Large intestine (tissue), 12 donors: Measurements from ENCODE around the gene PIGX. TPM values are rescaled to one million over a fixed set of nuclear protein-coding genes. Genes with fewer than 3 reads are reported as not detected.

ENCODE experiments used
- DNase-seq, 2 donors: peaks; one replicate each; pipeline versions ENCODE4 v3.0.0 to v3.0.0-alpha.2; 2013
- H3K27ac ChIP-seq: one replicate; pipeline ENCODE4 v1.5.1; 2013; ENCODE audit warnings: low read length
- H3K27me3 ChIP-seq: 2 replicates; pipeline ENCODE4 v1.6.1; 2013; ENCODE audit warnings: low read length; ENCODE audit not compliant: control insufficient read depth, insufficient read depth
- H3K36me3 ChIP-seq: 2 replicates; pipeline ENCODE4 v1.6.1; 2013; ENCODE audit warnings: low read length; ENCODE audit not compliant: control insufficient read depth, insufficient read depth
- H3K4me1 ChIP-seq: one replicate; pipeline ENCODE4 v1.6.1; 2013; ENCODE audit warnings: low read length; ENCODE audit not compliant: control insufficient read depth, insufficient read depth
- H3K4me3 ChIP-seq: one replicate; pipeline ENCODE4 v1.5.1; 2013; ENCODE audit warnings: low read length
- H3K9me3 ChIP-seq: one replicate; pipeline ENCODE4 v1.6.1; 2013; ENCODE audit warnings: mild to moderate bottlenecking, low read depth, low read length, moderate library complexity; ENCODE audit not compliant: control insufficient read depth
- WGBS: methylation state at CpG from one replicate; pipeline ENCODE4 v1.1.5; 2013; ENCODE audit warnings: low lambda C conversion rate; ENCODE audit not compliant: insufficient coverage; 5-methylcytosine and 5-hydroxymethylcytosine counted together
- long read RNA-seq, 11 donors: transcript quantifications; one replicate each; lab custom pipeline, GENCODE V29; 2026
- polyA plus RNA-seq: library from polyadenylated mRNA; unstranded; fragments of 120-200 nt; gene quantifications from one replicate; pipeline ENCODE4 v1.2.1, GENCODE V29; 2013

The PIGX gene
- polyA plus RNA-seq, result 31.2 TPM
- long read RNA-seq, donor 1, partial matches to known transcripts, result 0 of 3 reads
- long read RNA-seq, donor 1, other reads (novel, unspliced or antisense), result 0 of 3 reads
- long read RNA-seq, donor 2, transcript PIGX-202 (6 exons, 3,057 nt), result major isoform, 17 of 19 reads
- long read RNA-seq, donor 2, partial matches to known transcripts, result 0 of 19 reads
- long read RNA-seq, donor 2, other reads (novel, unspliced or antisense), result 0 of 19 reads
- long read RNA-seq, donor 3, result 0 reads
- long read RNA-seq, donor 4, partial matches to known transcripts, result 0 of 2 reads
- long read RNA-seq, donor 4, other reads (novel, unspliced or antisense), result 0 of 2 reads
- long read RNA-seq, donor 5, transcript PIGX-202 (6 exons, 3,057 nt), result major isoform, 5 of 6 reads
- long read RNA-seq, donor 5, partial matches to known transcripts, result 0 of 6 reads
- long read RNA-seq, donor 5, other reads (novel, unspliced or antisense), result 0 of 6 reads
- long read RNA-seq, donor 6, transcript PIGX-202 (6 exons, 3,057 nt), result major isoform, 14 of 14 reads
- long read RNA-seq, donor 6, partial matches to known transcripts, result 0 of 14 reads
- long read RNA-seq, donor 6, other reads (novel, unspliced or antisense), result 0 of 14 reads
- long read RNA-seq, donor 7, transcript PIGX-202 (6 exons, 3,057 nt), result major isoform, 8 of 8 reads
- long read RNA-seq, donor 7, partial matches to known transcripts, result 0 of 8 reads
- long read RNA-seq, donor 7, other reads (novel, unspliced or antisense), result 0 of 8 reads
- long read RNA-seq, donor 8, transcript PIGX-202 (6 exons, 3,057 nt), result major isoform, 12 of 15 reads
- long read RNA-seq, donor 8, partial matches to known transcripts, result 0 of 15 reads
- long read RNA-seq, donor 8, other reads (novel, unspliced or antisense), result 0 of 15 reads
- long read RNA-seq, donor 9, transcript PIGX-202 (6 exons, 3,057 nt), result major isoform, 12 of 15 reads
- long read RNA-seq, donor 9, partial matches to known transcripts, result 0 of 15 reads
- long read RNA-seq, donor 9, other reads (novel, unspliced or antisense), result 0 of 15 reads
- long read RNA-seq, donor 10, transcript PIGX-202 (6 exons, 3,057 nt), result major isoform, 11 of 12 reads
- long read RNA-seq, donor 10, partial matches to known transcripts, result 0 of 12 reads
- long read RNA-seq, donor 10, other reads (novel, unspliced or antisense), result 0 of 12 reads
- long read RNA-seq, donor 11, transcript PIGX-202 (6 exons, 3,057 nt), result major isoform, 14 of 16 reads
- long read RNA-seq, donor 11, partial matches to known transcripts, result 0 of 16 reads
- long read RNA-seq, donor 11, other reads (novel, unspliced or antisense), result 0 of 16 reads

DNA sequence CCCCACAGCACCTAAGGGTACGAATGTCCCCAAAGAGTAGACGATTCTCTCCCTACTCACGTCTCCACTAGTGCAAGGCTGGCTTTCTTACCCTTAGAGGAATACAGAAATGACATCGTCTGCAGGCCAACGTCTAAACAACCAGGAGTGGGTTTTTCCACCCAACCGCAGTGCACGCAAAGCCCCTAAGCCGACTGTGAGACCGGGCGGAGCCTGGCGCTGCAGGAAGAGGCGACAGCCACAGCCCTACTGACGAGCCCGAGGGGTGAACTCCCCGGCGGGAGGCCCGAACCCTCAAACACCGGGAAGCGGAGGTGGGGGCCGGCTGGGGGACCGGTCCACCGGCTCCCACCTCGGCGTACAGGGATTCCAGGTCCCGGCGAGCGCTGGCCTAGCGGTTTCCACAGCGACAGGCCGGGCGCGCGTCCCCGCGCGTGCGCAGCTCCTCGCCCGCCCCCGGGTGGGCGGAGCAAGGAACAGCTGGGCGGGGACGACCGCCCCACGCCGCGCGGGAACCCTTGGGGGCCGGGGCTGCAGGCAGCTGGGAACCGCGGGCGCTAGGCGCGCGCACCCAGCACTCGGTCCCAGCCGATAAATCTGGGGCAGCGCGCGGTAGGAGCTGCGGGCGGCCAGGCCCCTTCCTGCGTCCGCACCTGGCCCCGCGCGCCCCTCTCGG, at the start of gene PIGX, which contains the start of gene CEP19:
TSS of gene PIGX (plus strand) at position 540 of the 676 bp plus-strand sequence.
TSS of gene CEP19 (minus strand) at position 413 of the 676 bp plus-strand sequence. CDS start 3,593 bp downstream, outside the sequence.
- Histone ChIP-seq H3K27me3 (no peaks in the 10 kb centered on the region), H3K27ac (peak within 1 kb of the TSS; percentile 89), H3K36me3 (no peaks in the 10 kb centered on the region), H3K4me3 (peak within 1 kb of the TSS; percentile 98), H3K9me3 (no peaks in the 10 kb centered on the region), H3K4me1 (peaks cover 5% of the 10 kb centered on the region)
- WGBS, result no CpG with 5 or more reads among the region's 68 CpGs
- peak; percentile 87 to 93 for DNase-seq

DNA sequence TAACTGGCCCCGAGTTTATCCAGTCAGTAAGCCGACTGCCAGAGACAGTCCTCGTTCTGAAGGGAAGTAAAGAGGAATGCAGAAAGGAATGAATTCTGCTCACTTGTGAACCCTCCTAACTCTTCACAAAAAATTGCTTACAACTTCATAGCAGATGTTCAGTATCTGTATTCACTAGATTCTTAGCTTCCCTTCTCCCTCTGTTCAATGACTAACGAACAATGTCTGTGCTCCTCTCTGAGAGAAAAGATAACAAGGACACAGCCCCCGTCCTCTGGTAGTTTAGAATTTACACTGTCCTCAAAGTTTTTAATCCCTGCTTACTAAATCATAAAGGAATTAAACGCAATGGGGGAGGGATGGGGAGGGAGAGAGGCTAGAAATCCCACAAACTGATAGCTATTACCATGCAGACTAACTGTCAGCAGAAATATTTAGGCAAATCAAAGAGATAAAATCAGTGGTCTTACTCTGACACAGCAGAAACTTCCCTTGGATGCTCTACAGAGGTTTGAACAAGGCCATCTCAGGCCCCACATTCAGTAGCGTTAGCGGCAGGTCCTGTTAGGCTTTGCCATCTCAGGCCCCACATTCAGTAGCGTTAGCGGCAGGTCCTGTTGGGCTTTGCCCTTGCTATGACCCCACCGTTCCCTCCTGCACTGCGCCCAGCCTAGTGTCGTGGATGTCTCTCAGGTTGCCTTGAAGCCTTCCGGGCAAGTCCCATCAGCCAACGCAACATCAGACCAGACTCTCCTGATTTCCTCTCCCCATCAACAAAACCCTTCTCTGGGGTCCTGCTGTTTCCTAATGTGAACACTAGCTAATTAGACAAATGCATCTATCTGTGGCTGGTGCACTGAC, 49.2 kb upstream of the PIGX start:
- Histone ChIP-seq H3K27me3 (no peaks in the 10 kb centered on the region), H3K4me3 (no peak overlapping the region), H3K27ac (no peak overlapping the region), H3K4me1 (no peaks in the 10 kb centered on the region), H3K36me3 (no peaks in the 10 kb centered on the region), H3K9me3 (no peaks in the 10 kb centered on the region)
- WGBS, result no CpG with 5 or more reads among the region's 15 CpGs
- no peak for DNase-seq

DNA sequence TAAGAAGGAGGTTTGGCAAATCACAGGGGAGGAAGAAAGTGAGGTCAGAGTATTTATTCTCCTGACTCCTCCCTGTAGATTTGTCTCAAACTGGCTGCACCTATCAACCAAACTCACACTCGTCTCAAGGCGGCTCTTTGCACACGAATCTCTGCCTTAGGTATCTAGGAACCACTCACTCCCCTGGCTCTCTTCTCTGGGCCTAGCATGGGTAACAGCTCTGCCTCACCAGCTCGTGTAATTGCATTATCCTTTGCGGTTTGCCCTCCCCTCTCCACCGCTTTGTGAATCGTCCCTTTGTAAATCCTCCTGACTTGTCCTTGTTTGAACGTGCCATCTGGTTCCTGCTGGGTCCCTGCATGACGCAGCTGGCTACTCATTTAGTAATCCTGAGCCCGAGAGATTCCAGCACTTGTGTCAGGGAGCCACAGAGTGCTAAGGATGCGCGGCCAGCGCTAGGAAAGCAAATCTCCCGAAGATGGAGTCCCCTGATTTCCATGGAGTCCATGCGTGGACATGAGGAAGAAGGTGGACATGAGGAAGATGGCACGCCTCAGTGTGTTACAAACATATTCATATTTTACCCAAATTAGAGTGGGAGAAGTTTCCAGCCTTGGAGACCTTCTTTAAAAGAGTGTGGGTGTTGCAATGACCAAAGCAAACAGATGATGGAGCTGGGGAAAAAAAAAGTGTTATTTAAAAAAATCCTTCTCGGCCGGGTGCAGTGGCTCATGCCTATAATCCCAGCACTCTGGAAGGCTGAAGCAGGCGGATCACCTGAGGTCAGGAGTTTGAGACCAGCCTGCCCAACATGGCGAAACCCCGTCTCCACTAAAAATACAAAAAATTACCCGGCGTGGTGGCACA, 45.9 kb upstream of the PIGX start:
- no peak overlapping the region for H3K27ac ChIP-seq
- peak in 1 of 2 donors; percentile 37 for DNase-seq
- no peaks in the 10 kb centered on the region for H3K36me3 ChIP-seq
- no peaks in the 10 kb centered on the region for H3K9me3 ChIP-seq
- peaks cover 3% of the 10 kb centered on the region for H3K27me3 ChIP-seq
- no peaks in the 10 kb centered on the region for H3K4me1 ChIP-seq
- no peak overlapping the region for H3K4me3 ChIP-seq
- WGBS, result 20% methylated on average over 3 of the region's 23 CpGs

DNA sequence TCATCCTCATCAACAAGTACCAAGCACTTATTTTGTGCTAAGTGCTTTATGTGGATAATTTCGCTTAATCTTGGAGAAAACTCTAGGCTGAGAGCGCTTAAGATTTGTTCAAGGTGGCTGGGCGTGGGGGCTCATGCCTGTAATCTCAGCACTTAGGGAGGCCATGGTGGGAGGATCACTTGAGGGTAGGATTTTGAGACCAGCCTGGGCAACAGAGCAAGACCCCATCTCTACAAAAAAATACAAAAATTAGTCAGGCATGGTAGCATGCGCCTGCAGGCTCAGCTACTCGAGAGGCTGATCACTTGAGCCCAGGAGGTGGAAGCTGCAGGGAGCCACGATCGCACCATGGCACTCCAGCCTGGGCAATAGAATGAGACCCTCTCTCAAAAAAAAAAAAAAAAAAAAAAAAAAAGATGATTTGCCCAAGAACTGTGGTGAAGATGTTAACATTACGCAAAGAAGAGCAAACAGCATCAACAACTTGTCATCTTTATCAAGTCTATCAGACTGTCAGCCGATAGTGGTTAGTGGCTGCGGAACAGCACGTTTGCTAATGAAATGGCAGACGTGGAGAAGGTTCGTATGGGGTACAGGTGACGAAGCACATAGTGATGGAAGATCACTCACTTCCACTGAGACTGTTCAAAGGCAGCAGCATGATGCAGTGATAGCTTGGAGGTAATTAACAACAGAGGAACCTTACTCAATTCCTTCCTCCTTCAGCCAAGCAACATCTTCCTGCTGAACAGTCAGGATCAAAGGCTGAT, 44.9 kb upstream of the PIGX start:
- Histone ChIP-seq H3K27ac (no peak overlapping the region), H3K36me3 (no peaks in the 10 kb centered on the region), H3K4me1 (no peaks in the 10 kb centered on the region), H3K9me3 (no peaks in the 10 kb centered on the region), H3K4me3 (no peak overlapping the region), H3K27me3 (peaks cover 3% of the 10 kb centered on the region)
- DNase-seq, result no peak
- no CpG with 5 or more reads among the region's 14 CpGs for WGBS

DNA sequence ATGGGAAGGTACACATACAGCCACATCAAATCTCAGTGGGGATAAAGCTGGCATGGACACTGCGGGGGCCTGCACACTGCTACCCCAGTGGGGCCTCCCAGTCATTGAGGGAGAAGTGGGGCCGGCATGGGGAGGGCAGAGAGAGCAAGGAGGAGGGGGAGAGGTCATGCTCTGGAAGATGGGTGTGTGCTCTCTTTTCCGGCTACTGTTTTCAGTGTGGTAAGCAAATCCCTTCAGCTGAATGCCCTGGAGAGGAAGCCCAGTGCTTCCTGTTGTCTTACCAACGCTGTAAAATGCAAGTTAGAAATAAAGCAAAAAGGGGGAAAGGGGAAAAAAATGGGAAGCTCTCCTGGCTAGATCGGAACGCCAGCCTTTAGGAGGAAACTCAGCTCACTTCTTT, 41.8 kb upstream of the PIGX start:
- Histone ChIP-seq H3K27me3 (peaks cover 3% of the 10 kb centered on the region), H3K4me1 (no peaks in the 10 kb centered on the region), H3K36me3 (no peaks in the 10 kb centered on the region), H3K4me3 (no peak overlapping the region), H3K27ac (no peak overlapping the region), H3K9me3 (no peaks in the 10 kb centered on the region)
- no peak for DNase-seq
- WGBS, result 53% methylated on average over 3 of the region's 6 CpGs

DNA sequence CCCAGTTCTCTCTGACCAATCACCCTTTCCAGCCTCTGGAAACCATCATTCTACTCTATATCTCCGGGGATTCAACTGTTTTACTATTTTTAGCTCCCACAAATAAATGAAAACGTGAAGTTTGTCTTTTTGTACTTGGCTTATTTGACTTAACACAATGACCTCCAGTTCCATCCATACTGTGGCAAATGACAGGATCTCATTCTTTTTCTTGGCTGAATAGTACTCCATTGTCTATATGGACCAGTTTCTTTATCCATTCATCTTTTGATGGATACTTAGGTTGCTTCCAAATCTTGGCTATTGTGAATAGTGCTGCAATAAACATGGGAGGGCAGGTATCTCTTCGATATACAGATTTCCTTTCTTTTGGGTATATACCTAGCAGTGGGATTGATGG, 38.5 kb upstream of the PIGX start:
- no peak for DNase-seq
- H3K27ac ChIP-seq, result no peak overlapping the region
- no peaks in the 10 kb centered on the region for H3K36me3 ChIP-seq
- H3K4me1 ChIP-seq, result no peaks in the 10 kb centered on the region
- H3K27me3 ChIP-seq, result peaks cover 3% of the 10 kb centered on the region
- H3K9me3 ChIP-seq, result no peaks in the 10 kb centered on the region
- H3K4me3 ChIP-seq, result no peak overlapping the region
- 92% methylated on average over 2 of the region's 3 CpGs for WGBS

DNA sequence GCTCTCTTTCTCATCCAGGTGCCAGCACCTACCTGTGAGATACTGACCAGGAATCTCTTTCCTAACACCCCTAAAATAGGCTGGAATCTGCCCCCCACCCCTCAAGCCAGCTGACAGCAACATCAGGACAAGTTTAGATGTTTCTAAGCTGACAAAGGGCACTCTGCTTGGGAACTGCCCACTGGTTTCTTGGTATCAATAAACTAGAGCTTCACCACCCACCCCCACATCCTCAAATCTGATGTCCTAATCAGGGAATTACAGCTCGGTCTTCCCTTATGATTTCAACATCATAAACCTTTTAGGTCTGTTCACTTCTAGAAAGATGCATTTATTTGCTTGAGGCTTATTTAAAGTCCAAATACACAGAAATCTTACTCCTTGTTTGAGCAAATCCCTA, 34.8 kb upstream of the PIGX start:
- DNase-seq, result no peak
- Histone ChIP-seq H3K27ac (no peak overlapping the region), H3K27me3 (no peaks in the 10 kb centered on the region), H3K9me3 (no peaks in the 10 kb centered on the region), H3K36me3 (no peaks in the 10 kb centered on the region), H3K4me1 (no peaks in the 10 kb centered on the region), H3K4me3 (no peak overlapping the region)
- WGBS, result 40% methylated on average over 1 of the region's 1 CpG

DNA sequence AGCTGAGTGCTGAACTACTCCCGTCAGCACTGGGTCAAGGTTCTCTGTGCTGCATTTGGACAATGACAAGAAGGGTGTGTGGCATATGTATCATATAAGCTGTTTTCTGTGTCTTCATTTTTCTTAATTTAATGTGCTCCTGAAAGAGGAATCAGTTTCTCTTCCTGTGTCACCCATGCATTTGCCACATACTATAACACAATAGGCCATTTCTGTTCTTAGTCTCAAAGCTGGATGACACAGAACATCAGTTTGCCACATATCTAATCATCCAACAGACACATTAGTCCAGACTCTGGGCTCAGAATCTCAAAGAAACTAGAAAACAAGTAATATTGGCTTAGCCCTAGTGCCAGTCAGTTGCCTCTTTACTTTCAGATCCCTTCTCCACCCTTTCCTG, 34.2 kb upstream of the PIGX start:
- DNase-seq, result no peak
- H3K27ac ChIP-seq, result no peak overlapping the region
- no peaks in the 10 kb centered on the region for H3K36me3 ChIP-seq
- H3K9me3 ChIP-seq, result no peaks in the 10 kb centered on the region
- H3K27me3 ChIP-seq, result no peaks in the 10 kb centered on the region
- no peak overlapping the region for H3K4me3 ChIP-seq
- H3K4me1 ChIP-seq, result no peaks in the 10 kb centered on the region
- no CpG with 5 or more reads among the region's 1 CpG for WGBS
